SK-MEL-5 (cell line): ENCODE data around the gene CD81. TPM values are rescaled to one million over a fixed set of nuclear protein-coding genes. Genes with fewer than 3 reads are reported as not detected.
A peak's percentile ranks its signal among the peaks of the same experiment; 100 is the strongest.

Experiments
- DNase-seq: peaks from one replicate; pipeline ENCODE4 v3.0.0-alpha.2; 2016; ENCODE audit warnings: low read depth, low spot score
- in situ Hi-C: cut with HindIII; loops from 2 replicates; pipeline ENCODE4 v1.10.0; 2016; ENCODE audit warnings: low sequenced_read_pairs, high pct_unique_total_duplicates, low pct_unique_long_range_greater_than_20kb
- total RNA-seq: library from RNA; depleted of rRNA; stranded (reverse); fragments of >200 nt; shearing (Covaris generic); gene quantifications from 2 replicates; pipeline ENCODE4 v1.2.3, GENCODE V29; 2014

The CD81 gene
- total RNA-seq, 1 experiment from 2014 or later: 132 TPM

GRCh38 chr11:2420502-2421225, 43.6 kb downstream of the CD81 start:
- in situ Hi-C loops: no loop called here
- peak; percentile 72 for DNase-seq

DNA sequence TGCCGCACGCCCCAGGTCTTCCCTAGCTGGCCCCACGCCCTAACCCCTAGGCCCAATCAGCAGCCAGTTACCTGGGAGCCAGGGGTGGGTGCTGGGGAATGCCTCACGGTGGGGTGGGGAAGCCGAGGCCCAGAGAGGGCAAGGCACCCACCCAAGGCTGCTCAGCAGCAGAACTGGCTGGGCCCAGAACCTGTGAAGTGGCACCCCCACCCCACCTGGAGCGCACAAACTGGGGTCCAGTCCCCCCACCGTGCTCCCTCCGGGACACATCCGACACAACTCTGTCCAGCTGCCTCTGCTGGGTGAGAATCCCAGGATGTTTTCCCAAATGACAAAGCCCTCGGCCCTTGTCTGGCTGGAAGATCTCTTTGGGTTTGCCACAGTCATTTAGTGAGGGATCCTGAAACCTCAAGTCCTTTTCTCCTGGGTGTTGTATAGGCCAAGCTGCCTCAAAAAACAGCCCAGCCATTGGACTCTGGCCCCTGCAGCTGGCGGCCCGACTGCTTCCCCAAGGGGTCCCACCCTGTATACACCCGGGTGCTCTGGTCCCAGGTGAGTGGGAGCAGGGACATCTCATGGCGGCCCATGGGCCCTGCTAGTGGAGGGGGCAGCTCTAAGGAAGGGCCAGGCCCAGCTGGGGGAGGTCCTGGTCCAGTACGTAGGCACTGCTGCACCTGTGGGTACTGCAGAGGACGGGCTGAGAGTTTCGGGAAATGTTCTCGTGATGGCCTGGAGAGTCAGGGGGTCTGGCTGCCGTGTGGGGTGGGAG, 44.3 kb downstream of the CD81 start:
- no peak for DNase-seq
- in situ Hi-C loops: no loop called here

- DNase-seq: no peak
- in situ Hi-C loops: no loop called here
Measured at GRCh38 chr11:2421996-2422395, 44.9 kb downstream of the CD81 start.

DNA sequence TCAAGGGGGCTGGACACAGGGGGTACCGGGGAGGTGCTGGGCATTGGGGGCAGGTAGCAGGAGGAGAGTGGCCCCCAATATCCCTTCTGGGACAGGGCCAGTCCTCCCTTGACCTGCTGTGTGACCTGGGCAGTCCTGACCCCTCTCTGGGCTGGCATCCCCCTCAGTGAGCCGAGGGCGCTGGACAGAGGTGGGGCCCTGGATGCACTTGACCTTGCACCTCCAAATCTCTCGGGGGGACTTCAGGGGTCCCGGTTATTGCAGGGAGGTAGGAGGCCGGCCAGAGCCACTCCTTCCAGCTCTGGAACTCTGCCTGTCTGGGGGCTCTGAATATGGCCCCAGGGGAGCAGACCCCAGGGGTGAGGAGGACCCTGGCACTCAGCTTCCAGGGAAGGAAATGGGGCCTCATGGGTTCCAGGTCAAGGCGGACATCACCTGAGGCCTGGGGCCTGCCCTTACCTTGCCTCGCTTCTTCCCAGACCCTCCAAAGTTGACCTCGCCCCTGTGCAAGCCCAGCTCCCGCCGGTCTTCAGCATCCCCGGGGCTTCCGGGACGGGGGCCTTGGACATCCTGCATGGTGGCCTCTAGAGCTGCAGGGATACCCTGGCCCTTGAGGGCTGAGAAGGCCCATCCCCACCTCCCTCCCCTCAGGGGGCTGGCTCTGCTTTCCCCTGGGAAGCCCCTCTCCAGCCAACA, 45.5 kb downstream of the CD81 start:
- in situ Hi-C loops: no loop called here
- no peak for DNase-seq

DNA sequence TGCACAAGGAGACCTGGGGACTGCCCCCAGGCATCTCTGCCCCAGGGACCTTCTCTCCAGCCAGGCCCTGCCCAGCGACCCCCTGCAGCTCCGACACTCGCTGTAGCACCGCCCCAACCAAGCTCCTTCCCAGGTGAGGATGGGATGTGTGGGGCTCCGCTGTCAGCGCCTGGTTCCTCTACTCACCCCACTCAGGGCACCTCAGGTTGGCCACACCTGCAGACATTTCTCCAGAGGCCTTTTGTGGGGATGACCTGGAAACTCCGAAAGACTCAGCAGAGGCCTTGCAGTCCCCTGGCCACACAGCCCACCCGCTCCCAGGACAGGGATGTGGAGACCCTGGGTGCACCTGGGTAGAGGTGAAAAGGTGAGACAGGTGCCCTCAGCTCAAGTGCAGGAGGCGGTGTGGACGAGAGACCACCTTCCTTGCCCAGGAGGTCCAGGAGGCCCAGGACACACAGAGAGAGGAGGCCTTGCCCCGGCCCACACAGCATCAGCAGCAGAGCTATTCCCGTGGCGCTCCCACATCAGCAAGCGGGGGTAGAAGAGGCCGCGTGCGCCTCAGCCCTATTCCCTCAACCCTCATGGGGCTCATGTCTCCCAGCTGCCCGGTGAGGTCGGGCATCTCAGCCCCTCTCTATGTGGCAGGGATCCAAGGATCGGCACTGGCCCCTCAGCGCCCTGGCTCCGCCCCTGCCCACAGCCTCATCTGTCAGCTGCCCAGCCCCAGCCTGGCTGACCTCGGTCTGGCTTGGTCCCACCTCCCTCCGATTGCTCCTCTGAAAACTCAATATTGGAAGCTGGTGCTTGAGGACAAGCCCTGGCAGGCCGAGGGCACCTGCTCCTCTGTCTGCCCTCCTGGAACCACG, 46.3 kb downstream of the CD81 start:
- no peak for DNase-seq
- in situ Hi-C loops: no loop called here

GRCh38 chr11:2424811-2425495, 47.8 kb downstream of the CD81 start:
- in situ Hi-C loops: no loop called here
- DNase-seq: no peak

- DNase-seq: no peak
- in situ Hi-C loops: no loop called here
Measured at GRCh38 chr11:2425506-2425905, 48.4 kb downstream of the CD81 start.

DNA sequence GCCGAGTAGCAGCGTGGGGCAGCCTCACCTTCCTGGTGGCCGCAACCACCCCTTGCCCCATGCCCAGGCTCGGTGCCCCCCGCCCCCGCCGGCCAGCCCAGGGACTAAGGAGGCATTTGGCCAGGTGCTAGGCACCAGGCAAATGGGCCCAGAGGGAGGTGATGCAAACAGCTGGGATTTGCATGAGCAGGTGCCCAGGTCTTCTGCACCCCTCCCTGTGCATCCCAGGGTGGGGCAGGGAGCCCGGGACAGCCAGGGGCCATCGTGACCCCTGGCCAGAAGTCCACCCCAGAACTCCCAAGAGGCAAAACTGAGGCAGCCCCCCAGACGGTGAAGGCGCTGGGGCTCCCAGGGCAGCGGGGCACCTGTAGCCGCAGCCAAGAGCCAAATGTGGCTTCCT, 49.1 kb downstream of the CD81 start:
- in situ Hi-C loops: no loop called here
- no peak for DNase-seq

GRCh38 chr11:2426826-2427521, 49.9 kb downstream of the CD81 start:
- DNase-seq: no peak
- in situ Hi-C loops: no loop called here

DNA sequence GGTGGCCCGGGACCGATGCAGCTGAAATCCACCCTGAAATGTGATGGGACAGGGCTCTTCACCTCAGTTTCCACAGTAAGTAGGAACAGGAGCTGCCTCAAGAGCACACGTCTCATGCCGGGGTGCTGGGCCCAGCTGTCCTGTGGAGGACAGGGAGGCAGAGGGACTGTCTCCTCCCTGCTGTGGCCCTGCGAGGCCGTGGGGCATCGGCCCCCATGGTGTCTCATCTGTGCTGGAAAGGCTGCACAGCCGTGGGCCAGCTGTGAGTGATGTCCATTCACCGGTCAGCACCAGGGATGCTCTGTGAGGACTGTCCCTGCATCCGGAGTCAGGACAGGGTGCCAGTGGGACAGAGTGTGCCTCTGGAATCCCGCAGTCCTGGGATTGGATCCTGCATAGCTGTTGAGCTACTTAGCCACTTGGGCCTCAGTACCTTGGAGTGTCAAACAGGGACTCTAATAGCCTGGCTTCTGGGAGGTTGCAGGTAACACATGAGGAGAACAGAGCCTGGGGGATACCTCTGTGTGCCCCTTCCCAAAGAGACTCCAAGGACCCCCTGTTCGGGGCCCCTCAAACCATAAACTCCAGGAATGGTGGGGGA, 50.7 kb downstream of the CD81 start:
- in situ Hi-C loops: no loop called here
- no peak for DNase-seq

DNA sequence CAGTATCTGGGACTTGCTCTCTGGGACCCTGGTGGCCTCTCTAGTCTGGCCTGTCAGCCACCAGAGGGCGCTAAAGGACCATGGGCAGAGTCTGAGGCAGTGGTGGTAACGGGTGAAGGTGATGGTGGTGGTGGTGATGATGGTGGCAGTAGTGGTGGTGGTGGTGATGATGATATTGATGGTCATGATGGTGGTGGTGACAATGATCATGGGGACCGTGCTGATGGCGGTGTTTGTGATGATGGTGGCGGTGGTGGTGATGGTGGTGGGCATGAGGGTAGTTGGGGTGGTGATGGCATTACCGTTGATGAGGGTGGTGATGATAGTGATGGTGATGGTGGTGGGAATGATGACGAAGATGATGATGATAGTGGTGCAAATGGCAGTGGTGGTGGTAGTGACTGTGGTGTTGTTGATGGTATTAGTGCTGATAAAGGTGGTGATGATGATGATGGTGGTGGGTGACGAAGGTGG, 51.2 kb downstream of the CD81 start:
- in situ Hi-C loops: no loop called here
- DNase-seq: peak; percentile 77

DNA sequence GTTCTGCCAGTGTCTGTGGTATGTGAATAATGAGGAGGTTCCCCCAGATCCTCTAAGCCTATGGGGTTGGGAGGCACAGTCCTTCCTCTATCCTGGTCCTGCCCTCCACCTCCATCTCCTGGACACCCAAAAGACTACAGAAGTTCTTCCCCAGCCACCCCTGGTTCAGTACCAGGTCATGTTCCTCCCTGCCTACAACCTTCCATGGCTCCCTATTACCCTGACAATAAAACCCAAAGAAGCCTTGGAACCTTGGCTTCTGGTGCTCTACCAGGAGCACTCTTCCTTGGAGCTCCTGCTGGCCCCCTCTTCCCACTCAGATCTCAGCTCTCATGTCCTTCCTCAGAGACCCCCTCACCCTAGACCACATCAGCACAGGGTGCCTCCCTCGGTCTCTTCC, 54.3 kb downstream of the CD81 start:
- in situ Hi-C loops: no loop called here
- DNase-seq: no peak

GRCh38 chr11:2432171-2432621, 55.1 kb downstream of the CD81 start:
- in situ Hi-C loops: no loop called here

GRCh38 chr11:2432628-2433071, 55.5 kb downstream of the CD81 start:
- in situ Hi-C loops: no loop called here
- DNase-seq: no peak

More at GRCh38 chr11:2432171-2432621, 55.1 kb downstream of the CD81 start:
- no peak for DNase-seq

- in situ Hi-C loops: no loop called here
- DNase-seq: no peak
Measured at GRCh38 chr11:2433106-2433925, 56.2 kb downstream of the CD81 start.
